DOHH2 (cell line): Measurements from ENCODE around the gene SF1.

ENCODE experiments used
- H3F3A ChIP-seq: fragments of 200-600 bp; sonication (generic), shearing (Covaris generic); 2 replicates; pipeline ENCODE4 v1.6.0; 2016; ENCODE audit warnings: antibody characterized with exemption, mild to moderate bottlenecking; ENCODE audit not compliant: control insufficient read depth, insufficient read depth
- H3K27ac ChIP-seq: fragments of 200-600 bp; sonication (generic); 2 replicates; pipeline ENCODE4 v1.5.1; 2014; ENCODE audit warnings: low read depth, mild to moderate bottlenecking, low read length, moderate library complexity
- H3K27me3 ChIP-seq: fragments of 200-600 bp; sonication (generic); 2 replicates; pipeline ENCODE4 v1.6.1; 2014; ENCODE audit warnings: mild to moderate bottlenecking, low read length, mixed read lengths; ENCODE audit not compliant: control insufficient read depth
- H3K36me3 ChIP-seq: fragments of 200-600 bp; sonication (generic); 2 replicates; pipeline ENCODE4 v1.6.1; 2014; ENCODE audit warnings: mild to moderate bottlenecking, low read length, moderate library complexity, mixed read lengths; ENCODE audit not compliant: control insufficient read depth
- H3K4me1 ChIP-seq: fragments of 200-600 bp; sonication (generic); 2 replicates; pipeline ENCODE4 v1.6.1; 2014; ENCODE audit warnings: mild to moderate bottlenecking, low read length, mixed read lengths; ENCODE audit not compliant: control insufficient read depth
- H3K4me2 ChIP-seq: fragments of 200-600 bp; sonication (generic); 2 replicates; pipeline ENCODE4 v1.6.0; 2014; ENCODE audit warnings: mild to moderate bottlenecking, low read length, moderate library complexity
- H3K4me3 ChIP-seq: fragments of 200-600 bp; sonication (generic); 2 replicates; pipeline ENCODE4 v1.5.1; 2014; ENCODE audit warnings: mild to moderate bottlenecking, low read length, mixed read lengths
- H3K79me2 ChIP-seq: fragments of 200-600 bp; sonication (generic); 2 replicates; pipeline ENCODE4 v1.6.1; 2014; ENCODE audit warnings: mild to moderate bottlenecking, low read length, mixed read lengths; ENCODE audit not compliant: control insufficient read depth
- H3K9me2 ChIP-seq: fragments of 200-600 bp; sonication (generic); replicated peaks from 2 replicates; pipeline ENCODE4 v1.6.1; 2014; ENCODE audit warnings: mild to moderate bottlenecking, low read length, mixed read lengths; ENCODE audit not compliant: control insufficient read depth
- H3K9me3 ChIP-seq: fragments of 200-600 bp; sonication (generic); 2 replicates; pipeline ENCODE4 v1.6.1; 2014; ENCODE audit warnings: antibody characterized with exemption, low read length, mixed read lengths; ENCODE audit not compliant: control insufficient read depth, insufficient read depth
- H4K20me1 ChIP-seq: fragments of 200-600 bp; sonication (generic); 2 replicates; pipeline ENCODE4 v1.6.0; 2014; ENCODE audit warnings: low read depth, mild to moderate bottlenecking, antibody characterized with exemption, low read length, moderate library complexity; ENCODE audit not compliant: control insufficient read depth, insufficient read depth
- CTCF ChIP-seq: fragments of 200-600 bp; sonication (generic); IDR thresholded peaks from one replicate; pipeline ENCODE4 v1.5.1; 2014; ENCODE audit warnings: antibody characterized with exemption, mild to moderate bottlenecking, low read depth, low read length; ENCODE audit not compliant: poor library complexity, severe bottlenecking
- EZH2phosphoT487 ChIP-seq: fragments of 200-600 bp; sonication (generic); IDR thresholded peaks from 2 replicates; pipeline ENCODE4 v1.6.1; 2017; ENCODE audit warnings: borderline replicate concordance, mild to moderate bottlenecking, antibody characterized with exemption, low read length, moderate library complexity, mixed read lengths

The SF1 gene

GRCh38 chr11:64793271-64794160, 15.2 kb upstream of the SF1 start:
- Histone ChIP-seq H3K36me3 (peaks cover 43% of the 10 kb centered on the region), H3K27ac (no peak overlapping the region), H3K27me3 (no peaks in the 10 kb centered on the region), H3K9me3 (no peaks in the 10 kb centered on the region), H3F3A (no peaks in the 10 kb centered on the region), H3K4me2 (no peak overlapping the region), H3K9me2 (no peaks in the 10 kb centered on the region), H3K4me3 (no peak overlapping the region), H3K79me2 (no peaks in the 10 kb centered on the region), H4K20me1 (no peaks in the 10 kb centered on the region), H3K4me1 (peaks cover 5% of the 10 kb centered on the region)
- TF ChIP-seq CTCF: no peak
- no peak for TF ChIP-seq EZH2phosphoT487

GRCh38 chr11:64792482-64792881, 14.1 kb upstream of the SF1 start:
- peaks cover 48% of the 10 kb centered on the region for H3K36me3 ChIP-seq
- no peak overlapping the region for H3K4me2 ChIP-seq
- no peak for TF ChIP-seq CTCF
- TF ChIP-seq EZH2phosphoT487: no peak
- no peaks in the 10 kb centered on the region for H3K27me3 ChIP-seq
- H4K20me1 ChIP-seq: no peaks in the 10 kb centered on the region
- H3K27ac ChIP-seq: no peak overlapping the region
- H3K79me2 ChIP-seq: no peaks in the 10 kb centered on the region
- no peaks in the 10 kb centered on the region for H3K9me2 ChIP-seq
- H3K4me3 ChIP-seq: no peak overlapping the region
- peaks cover 9% of the 10 kb centered on the region for H3K4me1 ChIP-seq
- H3K9me3 ChIP-seq: no peaks in the 10 kb centered on the region
- H3F3A ChIP-seq: no peaks in the 10 kb centered on the region

GRCh38 chr11:64791781-64792291, 13.5 kb upstream of the SF1 start:
- Histone ChIP-seq H3K79me2 (no peaks in the 10 kb centered on the region), H3K36me3 (peaks cover 42% of the 10 kb centered on the region), H3K4me2 (no peak overlapping the region), H3K9me2 (no peaks in the 10 kb centered on the region), H3K27ac (no peak overlapping the region), H4K20me1 (no peaks in the 10 kb centered on the region), H3K4me1 (peaks cover 9% of the 10 kb centered on the region), H3F3A (0 out of 2 replicates have a peak, but pooled peaks cover 2% of the 10 kb centered on the region), H3K4me3 (no peak overlapping the region), H3K9me3 (no peaks in the 10 kb centered on the region), H3K27me3 (no peaks in the 10 kb centered on the region)
- TF ChIP-seq CTCF: no peak
- no peak for TF ChIP-seq EZH2phosphoT487
